NCI-H1930 (cell line): ENCODE results near the gene SLC16A8.
"Not testable (repeated sequence)": the region's sequence is repeated elsewhere in the genome, so short reads cannot be mapped to it uniquely, and the experiment has no call there.

ENCODE experiments used
- DNase-seq, 2 experiments: peaks; one replicate each; lab custom pipeline; 2025; lab: John Stamatoyannopoulos, UW

SLC16A8 gene

GRCh38 chr22:38043151-38044039, 40.6 kb downstream of the SLC16A8 start:
- DNase-seq: no peak

DNA sequence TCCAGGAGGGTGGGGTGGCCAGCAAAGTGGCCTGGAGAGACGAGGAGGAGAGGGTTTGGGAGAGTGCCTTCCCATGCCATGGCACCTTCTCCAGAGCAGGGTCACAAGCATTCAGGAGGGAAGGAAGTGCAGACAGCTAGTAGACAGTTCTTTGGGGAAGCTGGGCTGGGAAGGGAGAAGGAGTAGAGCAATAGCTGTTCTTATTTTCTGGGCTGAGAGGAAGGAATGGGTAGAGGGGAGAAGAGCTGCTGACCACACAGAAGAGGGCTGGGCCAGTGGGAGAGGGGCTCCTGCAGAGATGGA, 41.5 kb downstream of the SLC16A8 start:
- DNase-seq: no peak

- DNase-seq: no peak
Observed at GRCh38 chr22:38041760-38042487, 42.1 kb downstream of the SLC16A8 start.

DNA sequence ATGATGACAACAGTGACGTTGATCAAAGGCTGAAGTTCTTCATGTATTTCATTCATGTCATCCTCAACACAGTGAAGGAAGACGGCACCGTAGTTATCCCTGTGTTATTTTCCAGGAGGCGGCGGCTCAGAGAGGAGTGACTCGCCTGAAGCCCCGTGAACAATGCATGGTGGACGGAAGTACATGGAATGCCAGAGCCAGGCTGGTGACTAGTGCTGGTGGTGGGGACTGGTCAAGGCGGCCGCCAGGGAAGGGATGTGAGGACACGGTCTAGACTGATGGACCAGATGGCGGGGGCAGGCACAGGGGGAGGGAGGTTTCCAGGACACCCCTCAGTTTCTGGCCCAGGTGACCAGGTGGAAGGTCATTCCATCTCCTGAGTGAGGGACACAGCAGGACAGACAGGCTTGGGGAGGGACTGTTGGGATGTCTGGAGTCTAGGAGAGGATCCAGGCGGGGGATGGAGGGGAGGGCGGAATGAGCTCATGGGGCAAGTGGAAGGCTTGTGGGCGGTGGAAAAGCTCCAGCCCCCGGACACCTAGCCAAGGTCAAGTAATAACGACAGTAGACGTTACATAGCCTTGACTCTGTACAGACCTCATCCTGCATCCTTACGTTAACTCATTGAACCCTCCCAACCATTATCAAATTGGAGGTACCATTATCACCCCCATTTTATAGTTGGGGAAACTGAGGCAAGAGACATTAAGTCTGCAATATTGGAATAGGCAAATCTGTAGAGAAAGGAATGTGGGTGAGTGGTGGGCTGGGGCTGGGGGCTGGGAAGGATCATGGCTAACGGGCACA, 42.8 kb downstream of the SLC16A8 start:
- no peak for DNase-seq

GRCh38 chr22:38038890-38039812, 44.8 kb downstream of the SLC16A8 start:
- DNase-seq: no peak

GRCh38 chr22:38038426-38038825, 45.6 kb downstream of the SLC16A8 start:
- no peak for DNase-seq

- DNase-seq: not testable (repeated sequence)
Observed at GRCh38 chr22:38037367-38038150, 46.4 kb downstream of the SLC16A8 start.

DNA sequence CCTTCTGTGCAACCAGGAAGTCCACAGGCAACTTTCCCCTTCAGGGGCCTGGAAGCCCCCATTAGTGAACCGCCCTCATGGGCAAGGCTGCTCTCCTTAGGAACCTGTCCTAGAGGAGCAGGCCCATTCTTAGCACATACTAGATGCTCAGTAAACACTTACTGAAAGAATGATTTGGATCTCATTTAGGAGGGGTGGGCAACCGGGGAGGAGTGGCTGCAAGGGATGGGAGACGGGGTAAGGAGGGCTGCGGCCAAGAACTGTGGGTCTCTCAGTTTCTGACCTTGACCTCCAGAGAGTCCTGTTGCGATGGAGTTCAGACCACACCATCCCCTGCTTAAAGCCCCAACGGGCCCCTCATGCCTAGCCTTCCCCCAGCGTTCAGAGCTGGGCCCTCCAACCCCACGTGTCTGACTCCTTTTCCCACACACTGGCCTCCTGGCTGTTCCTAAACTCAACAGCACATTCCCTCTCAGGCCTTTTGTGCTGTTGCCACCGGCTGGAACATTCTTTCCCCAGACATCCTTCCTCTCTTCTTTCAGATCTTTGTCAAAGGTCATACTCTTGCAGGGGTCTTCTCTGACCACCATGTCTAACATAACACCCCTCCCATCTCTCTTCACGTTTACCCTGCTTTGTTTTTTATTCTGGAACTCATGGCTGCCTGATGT, 47.5 kb downstream of the SLC16A8 start:
- DNase-seq: no peak

- no peak for DNase-seq
Observed at GRCh38 chr22:38035530-38035885, 48.5 kb downstream of the SLC16A8 start.

DNA sequence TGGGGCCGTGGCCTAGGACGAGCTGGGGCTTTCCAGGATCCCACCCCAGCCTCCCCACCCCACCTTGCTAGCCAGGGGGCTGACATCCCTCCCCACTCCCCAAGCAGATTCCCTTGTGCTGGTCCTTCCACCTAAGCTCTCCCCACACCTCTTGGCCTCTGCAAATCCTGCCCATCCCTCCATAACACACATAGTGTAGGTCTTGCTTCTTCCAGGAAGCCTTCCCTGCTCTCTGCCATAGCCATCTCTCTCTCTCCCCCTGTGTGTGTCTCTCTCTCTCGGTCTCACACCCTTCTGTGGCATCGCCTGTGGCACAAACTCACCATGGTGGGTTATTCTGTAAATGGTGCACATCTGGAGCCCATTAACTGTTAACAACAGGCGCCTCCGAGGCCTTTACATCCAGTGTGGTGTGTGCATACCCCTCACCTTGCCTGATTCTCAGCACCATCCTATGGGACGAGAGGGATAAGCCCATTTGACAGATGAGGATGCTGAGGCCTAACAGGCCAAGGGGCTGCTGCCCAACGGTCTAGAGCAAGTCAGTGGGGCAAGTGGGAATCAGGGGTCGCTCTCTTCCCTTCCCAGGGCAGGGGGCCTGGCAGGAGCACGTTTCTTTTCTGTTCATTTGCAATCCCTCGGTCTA, 49.0 kb downstream of the SLC16A8 start:
- no peak for DNase-seq

DNA sequence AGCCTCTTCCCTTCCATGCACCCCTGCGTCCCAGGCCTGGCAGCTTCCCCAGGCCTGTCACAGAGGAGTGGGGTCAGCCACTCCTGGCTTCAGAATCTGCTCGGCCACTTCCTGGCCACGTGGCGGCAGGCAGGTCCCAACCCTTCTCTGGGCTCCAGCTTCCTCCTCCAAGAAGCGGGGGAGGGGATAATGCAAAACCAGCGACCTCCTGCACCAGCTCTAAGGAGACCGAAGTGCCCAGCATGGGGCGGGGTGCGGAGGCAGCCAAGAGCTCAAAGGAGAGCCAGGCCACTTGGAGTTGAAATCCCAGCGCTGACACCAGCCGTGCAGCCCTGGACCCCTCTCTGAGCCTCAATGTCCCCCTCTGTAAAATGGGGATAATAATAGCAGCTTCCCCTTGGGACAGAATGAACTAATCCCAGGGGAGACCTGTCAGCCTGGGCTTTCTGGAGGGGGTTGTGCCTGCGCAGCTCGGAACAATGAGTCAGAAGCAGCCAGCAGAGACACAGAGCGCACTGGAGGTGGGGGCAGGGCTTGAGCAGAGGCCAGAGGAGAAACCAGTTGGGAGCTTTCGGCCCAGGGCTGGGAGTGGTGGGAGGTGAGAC, 49.6 kb downstream of the SLC16A8 start:
- DNase-seq: no peak

DNA sequence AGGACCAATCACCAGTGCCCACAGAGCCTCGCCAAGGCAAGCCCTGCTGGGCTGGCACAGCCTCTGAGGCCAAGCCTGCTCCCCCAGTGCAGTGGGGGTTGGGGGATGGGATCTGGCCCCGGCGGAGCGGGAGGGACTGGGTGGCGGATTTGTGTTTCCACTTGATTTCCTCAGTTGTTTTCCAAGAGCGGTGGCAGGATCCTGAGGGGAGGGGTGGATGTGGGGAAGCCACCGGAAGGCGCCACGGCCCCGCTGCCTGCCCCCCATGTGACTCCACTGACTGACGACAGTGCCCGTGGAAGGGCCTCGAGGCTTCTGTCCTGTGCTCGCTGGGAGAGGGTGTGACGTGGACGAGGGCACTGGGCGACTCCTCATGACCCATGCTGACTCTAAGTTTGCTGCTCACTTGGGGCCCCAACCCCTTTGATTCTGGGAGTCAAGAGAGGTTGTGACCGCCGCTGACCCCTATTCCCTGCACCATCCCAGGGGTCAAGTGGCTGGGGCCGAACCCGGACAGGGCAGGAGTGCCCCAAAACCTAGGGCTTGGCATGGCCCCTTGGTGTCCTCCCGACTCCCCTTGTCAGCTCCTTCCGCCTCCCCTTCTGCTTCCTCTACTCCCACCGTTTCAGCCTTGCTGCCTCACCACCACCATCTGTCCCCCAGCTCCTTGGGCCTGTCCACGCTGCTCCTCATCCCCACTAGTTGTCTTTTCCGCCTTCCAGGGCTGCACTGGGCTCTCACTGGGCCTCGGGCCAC, 50.3 kb downstream of the SLC16A8 start:
- DNase-seq: no peak

DNA sequence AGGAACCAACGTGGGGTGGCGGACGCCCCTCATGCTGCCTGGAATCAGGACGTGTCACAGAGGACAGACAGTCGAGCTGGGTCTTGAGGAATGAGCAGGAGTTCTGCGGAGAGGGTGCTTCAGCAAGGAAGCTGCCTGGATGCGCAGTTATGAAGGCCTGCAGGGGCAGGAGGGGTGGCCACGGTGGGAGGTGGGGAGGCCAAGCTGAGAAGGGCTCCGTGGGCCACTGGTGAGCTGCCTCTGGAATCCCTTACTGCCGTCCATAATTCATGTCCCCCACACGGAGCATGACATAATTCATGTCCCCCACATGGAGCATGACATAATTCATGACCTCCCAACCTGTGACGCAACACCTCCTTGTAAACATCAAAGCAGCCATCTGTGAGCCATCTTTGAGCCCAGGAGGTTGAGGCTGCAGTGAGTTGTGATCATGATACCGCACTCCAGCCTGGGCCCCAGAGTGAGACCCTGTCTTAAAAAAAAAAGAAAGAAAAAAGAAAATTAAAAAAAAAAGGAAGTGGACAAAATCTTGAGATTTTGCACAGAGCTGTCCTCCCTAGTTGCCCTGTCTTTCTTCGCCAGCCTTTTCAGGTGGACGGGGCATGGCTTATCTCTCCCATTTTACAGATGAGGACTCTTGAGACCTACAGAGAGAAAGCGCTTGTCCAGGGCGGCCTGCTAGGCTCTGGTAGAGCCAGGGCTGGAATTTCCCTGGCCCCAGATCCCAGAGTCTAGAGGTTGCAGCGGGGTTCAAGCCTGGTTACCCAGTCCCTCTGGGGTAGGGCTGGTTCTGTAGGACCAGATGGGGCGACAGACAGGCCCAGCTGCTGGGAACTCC, 51.1 kb downstream of the SLC16A8 start:
- no peak for DNase-seq

DNA sequence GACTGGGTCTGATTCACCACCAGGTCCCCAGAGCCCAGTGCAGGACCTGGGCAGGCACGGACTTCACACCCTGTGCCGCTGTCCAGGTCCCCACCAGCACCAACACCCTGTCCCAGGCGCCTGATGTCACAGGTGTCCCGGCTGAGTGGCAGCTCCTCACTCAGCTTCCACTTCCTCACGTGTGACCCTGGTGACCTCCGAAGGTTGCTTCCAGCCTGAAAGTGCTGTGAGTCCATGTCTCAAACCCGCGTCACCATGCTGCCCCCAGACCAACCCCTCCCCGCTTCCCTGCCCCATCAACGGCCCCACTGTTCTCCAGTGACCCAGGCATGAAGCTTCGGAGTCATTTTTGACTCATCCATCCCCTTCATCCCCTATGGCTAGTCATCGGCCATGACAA, 52.5 kb downstream of the SLC16A8 start:
- DNase-seq: no peak

GRCh38 chr22:38030311-38031133, 53.5 kb downstream of the SLC16A8 start:
- DNase-seq: no peak

DNA sequence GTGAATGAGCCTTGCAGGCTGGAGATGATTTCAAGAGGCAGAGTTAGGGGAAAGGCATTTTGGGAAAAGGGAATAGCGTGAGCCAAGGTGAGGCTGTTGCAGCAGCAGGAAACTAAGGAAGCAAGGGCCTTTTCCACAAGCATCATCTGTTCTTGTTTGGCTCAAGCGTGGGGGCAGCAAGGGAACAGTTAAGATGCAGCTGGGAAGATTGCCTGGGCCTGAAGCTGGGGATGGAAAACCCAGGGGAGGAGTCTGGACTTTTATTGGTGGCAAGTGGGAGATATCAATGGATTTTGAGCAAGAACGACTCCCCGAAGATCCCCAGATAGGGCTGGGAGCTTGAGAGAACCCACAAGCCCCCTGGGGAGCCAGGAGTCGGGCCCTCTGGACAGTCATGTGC, 54.1 kb downstream of the SLC16A8 start:
- DNase-seq: no peak

DNA sequence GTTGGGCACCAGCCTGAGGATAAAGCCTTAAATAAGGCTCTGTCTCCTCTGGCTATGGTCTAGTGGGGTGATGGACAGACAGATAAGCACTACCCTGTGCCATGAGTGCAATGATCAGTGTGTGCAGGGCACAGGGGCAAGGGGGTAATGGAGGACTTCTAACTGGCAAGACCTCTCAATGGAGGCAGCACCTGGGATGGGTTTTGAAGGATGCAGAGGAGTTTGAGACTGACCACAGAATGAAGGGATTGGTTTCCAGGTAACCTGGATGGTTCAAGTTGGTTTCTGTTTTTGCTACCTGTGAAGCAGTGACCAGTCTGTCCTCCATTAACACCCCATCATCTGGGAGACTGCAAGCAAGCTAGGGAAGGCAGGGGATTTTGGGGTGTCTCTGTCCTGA, 54.6 kb downstream of the SLC16A8 start:
- DNase-seq: no peak
